ENCODE data around the gene FOSL1. TPM values are rescaled to one million over a fixed set of nuclear protein-coding genes. Genes with fewer than 3 reads are reported as not detected.

The FOSL1 gene
- total RNA-seq, 6 experiments from 2014 or later = 0.35 to 1.2 (median 0.89) TPM; not detected in 2

DNA sequence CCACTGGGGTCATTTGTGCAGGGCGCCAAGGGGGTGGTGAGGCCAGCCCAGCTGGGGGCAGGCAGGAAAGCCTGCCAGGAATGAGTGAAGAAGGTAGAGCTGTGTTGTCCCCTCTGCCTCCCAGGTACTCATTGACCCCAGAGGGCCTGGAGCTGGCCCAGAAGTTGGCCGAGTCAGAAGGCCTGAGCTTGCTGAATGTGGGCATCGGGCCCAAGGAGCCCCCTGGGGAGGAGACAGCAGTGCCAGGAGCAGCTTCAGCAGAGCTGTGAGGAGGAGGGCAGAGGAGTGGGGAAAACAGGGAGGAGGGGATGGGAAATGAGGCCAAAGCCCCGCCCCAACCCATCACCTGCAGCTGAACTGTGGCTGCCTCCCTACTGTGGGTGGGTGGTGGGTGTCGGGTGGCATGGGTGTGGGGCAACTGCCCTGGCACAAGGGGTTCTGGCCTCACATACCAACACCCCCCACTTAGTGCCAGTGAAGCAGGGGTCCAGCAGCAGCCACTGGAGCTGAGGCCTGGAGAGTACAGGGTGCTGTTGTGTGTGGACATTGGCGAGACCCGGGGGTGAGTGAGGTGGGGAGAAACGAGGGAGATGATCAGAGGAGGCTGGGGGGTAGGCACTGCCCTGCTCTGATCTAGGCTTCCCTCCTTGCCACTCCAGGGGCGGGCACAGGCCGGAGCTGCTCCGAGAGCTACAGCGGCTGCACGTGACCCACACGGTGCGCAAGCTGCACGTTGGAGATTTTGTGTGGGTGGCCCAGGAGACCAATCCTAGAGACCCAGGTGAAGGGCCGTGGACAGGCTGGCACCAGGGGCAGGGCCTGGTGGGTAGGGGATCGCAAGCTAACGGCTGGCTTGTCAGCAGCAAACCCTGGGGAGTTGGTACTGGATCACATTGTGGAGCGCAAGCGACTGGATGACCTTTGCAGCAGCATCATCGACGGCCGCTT is 37.0 kb downstream of the FOSL1 start:
- Histone ChIP-seq H3K4me1 (peaks cover 0 to 18% (median 0%) of the 10 kb centered on the region in 4 donors), H3K27ac (no peak overlapping the region), H3K4me3 (no peak overlapping the region), H3K27me3 (no peaks in the 10 kb centered on the region), H3K9me3 (no peaks in the 10 kb centered on the region), H3K36me3 (peaks cover 0 to 33% (median 18%) of the 10 kb centered on the region in 4 donors)
- TF ChIP-seq, protein P1, sequence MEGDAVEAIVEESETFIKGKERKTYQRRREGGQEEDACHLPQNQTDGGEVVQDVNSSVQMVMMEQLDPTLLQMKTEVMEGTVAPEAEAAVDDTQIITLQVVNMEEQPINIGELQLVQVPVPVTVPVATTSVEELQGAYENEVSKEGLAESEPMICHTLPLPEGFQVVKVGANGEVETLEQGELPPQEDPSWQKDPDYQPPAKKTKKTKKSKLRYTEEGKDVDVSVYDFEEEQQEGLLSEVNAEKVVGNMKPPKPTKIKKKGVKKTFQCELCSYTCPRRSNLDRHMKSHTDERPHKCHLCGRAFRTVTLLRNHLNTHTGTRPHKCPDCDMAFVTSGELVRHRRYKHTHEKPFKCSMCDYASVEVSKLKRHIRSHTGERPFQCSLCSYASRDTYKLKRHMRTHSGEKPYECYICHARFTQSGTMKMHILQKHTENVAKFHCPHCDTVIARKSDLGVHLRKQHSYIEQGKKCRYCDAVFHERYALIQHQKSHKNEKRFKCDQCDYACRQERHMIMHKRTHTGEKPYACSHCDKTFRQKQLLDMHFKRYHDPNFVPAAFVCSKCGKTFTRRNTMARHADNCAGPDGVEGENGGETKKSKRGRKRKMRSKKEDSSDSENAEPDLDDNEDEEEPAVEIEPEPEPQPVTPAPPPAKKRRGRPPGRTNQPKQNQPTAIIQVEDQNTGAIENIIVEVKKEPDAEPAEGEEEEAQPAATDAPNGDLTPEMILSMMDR (IDR thresholded peaks at IDR 0.05) = no peak
- no peak for TF ChIP-seq POLR2A (IDR thresholded peaks at IDR 0.05)
- intact Hi-C loops (cut with DNase I) = no loop called here
- 88% methylated on average over 6 of the region's 24 CpGs for WGBS (ENCODE audit: insufficient coverage, low coverage, low lambda C conversion rate, missing lambda C conversion rate)
- DNase-seq (peak in 2 of 3 donors; percentile 45 to 53), ATAC-seq (no peak)

DNA sequence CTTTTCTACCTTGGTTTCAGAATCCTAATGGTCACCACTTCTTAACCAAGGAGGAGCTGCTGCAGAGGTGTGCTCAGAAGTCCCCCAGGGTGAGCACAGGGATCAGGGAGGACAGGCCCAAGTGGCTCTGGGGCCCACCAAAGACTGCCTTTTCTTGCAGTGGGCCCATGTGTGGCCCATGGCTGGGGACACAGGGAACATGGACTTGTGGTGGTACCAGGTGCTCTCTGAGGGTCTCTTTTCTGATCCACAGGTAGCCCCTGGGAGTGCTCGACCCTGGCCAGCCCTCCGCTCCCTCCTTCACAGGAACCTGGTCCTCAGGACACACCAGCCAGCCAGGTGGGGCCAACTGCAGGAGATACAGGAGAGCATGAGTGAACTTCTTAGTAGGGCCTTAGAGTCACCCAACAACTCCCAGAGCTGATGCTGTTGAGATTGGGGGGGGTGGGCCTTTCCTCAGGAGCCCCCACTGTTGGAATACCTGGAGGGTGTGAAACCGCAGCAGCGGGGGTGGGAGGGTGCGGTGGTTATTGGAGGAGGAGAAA is 37.9 kb downstream of the FOSL1 start:
- TF ChIP-seq, protein P1 (IDR thresholded peaks at IDR 0.05) = no peak
- no peak for TF ChIP-seq POLR2A (IDR thresholded peaks at IDR 0.05)
- intact Hi-C loops (cut with DNase I) = no loop called here
- H3K4me1 ChIP-seq = peaks cover 0 to 18% (median 0%) of the 10 kb centered on the region in 4 donors
- ATAC-seq (no peak), DNase-seq (peak in 2 of 3 donors; percentile 43 to 48)
- no peak overlapping the region for H3K4me3 ChIP-seq
- WGBS (ENCODE audit: insufficient coverage, low coverage, low lambda C conversion rate, missing lambda C conversion rate) = 90% methylated on average over 5 of the region's 5 CpGs
- no peaks in the 10 kb centered on the region for H3K27me3 ChIP-seq
- H3K9me3 ChIP-seq = no peaks in the 10 kb centered on the region
- H3K27ac ChIP-seq = no peak overlapping the region
- H3K36me3 ChIP-seq = peaks cover 0 to 33% (median 18%) of the 10 kb centered on the region in 4 donors

DNA sequence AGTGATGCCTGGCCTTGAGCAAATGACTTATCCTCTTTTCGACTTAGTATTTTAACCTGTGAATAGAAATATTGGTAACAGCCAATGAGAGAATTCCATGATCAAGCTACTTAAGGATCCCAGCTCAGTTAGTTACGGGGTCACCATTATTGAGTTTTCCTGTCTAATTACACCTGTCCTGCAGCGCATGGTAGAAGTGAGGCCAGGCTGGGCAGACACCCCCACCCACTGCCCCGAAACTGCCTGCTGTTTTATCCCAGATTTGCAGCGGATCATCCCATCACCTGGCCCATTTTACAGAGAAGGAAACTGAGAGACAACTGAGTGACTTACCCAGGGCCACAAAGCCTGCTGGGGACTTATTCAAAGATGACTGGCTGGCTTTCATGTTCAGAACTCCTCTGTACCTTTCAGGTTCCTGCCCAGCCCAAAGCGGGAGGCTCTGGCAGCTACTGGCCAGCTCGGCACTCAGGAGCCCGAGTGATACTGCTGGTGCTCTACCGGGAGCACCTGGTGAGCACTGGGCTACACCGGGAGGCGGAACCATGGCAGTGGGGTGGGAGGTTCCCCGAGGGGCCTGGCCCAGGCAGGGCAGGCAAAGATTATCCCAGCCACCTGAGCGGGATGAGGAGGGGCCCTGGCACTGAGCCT is 38.5 kb downstream of the FOSL1 start:
- Histone ChIP-seq H3K27ac (no peak overlapping the region), H3K4me1 (peaks cover 0 to 18% (median 0%) of the 10 kb centered on the region in 4 donors), H3K36me3 (peaks cover 0 to 33% (median 18%) of the 10 kb centered on the region in 4 donors), H3K9me3 (no peaks in the 10 kb centered on the region), H3K27me3 (no peaks in the 10 kb centered on the region), H3K4me3 (peak overlapping the region; percentile 86 to 98 (median 97))
- DNase-seq (peak in 2 of 3 donors; percentile 47 to 52), ATAC-seq (no peak)
- WGBS (ENCODE audit: insufficient coverage, low coverage, low lambda C conversion rate, missing lambda C conversion rate) = 67% methylated on average over 2 of the region's 13 CpGs
- intact Hi-C loops (cut with DNase I) = no loop called here
- TF ChIP-seq POLR2A (IDR thresholded peaks at IDR 0.05) = no peak
- TF ChIP-seq, protein P1 (IDR thresholded peaks at IDR 0.05) = no peak

DNA sequence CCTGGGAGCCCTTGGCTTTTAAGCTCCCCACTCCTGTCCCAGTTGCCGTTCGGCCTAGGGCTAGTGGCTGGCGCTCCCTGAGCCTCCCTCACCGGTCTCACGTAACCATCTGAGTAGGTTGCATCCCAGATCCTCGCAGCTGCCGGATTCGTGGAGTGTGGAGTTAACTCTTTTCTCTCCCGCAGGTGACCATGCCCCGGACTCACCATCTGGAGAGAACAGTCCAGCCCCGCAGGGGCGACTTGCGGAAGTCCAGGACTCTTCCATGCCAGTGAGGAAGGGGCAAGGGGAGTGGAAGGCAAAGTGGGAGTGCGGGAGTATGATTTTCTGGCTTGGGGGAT is 39.1 kb downstream of the FOSL1 start:
- WGBS (ENCODE audit: insufficient coverage, low coverage, low lambda C conversion rate, missing lambda C conversion rate) = 0% methylated on average over 10 of the region's 14 CpGs
- intact Hi-C loops (cut with DNase I) = no loop called here
- no peaks in the 10 kb centered on the region for H3K9me3 ChIP-seq
- H3K36me3 ChIP-seq = peaks cover 0 to 35% (median 15%) of the 10 kb centered on the region in 4 donors
- DNase-seq = no peak
- H3K4me1 ChIP-seq = peaks cover 0 to 21% (median 2%) of the 10 kb centered on the region in 4 donors
- ATAC-seq = no peak
- peak overlapping the region; percentile 86 to 98 (median 97) for H3K4me3 ChIP-seq
- H3K27ac ChIP-seq = peak overlapping the region; percentile 94 to 96 (median 95)
- TF ChIP-seq POLR2A (IDR thresholded peaks at IDR 0.05) = no peak
- TF ChIP-seq, protein P1 (IDR thresholded peaks at IDR 0.05) = no peak
- H3K27me3 ChIP-seq = no peaks in the 10 kb centered on the region
